A549 (cell line): ENCODE results near the gene ERCC2.

Experiments used
- CTCF ChIP-seq: fragments of >200 bp; sonication (Bioruptor Twin); formaldehyde crosslinking; IDR thresholded peaks from 3 replicates; pipeline ENCODE4 v1.5.1; 2016
- FOSL2 ChIP-seq, 2 experiments: fragments of 450-650 bp in 1 of 2; fragments of >200 bp in 1 of 2; sonication (Bioruptor Twin) in 1 of 2; formaldehyde crosslinking; IDR thresholded peaks; 2 replicates each; pipeline versions ENCODE4 v1.5.0 to v1.6.1; 2016 to 2020; ENCODE audit warnings: mild to moderate bottlenecking in 1 of 2, moderate library complexity in 1 of 2
- GATA3 ChIP-seq: IDR thresholded peaks from 2 replicates; pipeline ENCODE4 v1.6.1; 2012; ENCODE audit warnings: borderline replicate concordance
- JUN ChIP-seq, 2 experiments: fragments of >200 bp; sonication (Bioruptor Twin); formaldehyde crosslinking; IDR thresholded peaks; 2 replicates in 1 of 2; 3 replicates in 1 of 2; pipeline ENCODE4 v1.6.1; 2016 to 2017
- MAFK ChIP-seq: fragments of 450-650 bp; IDR thresholded peaks from 2 replicates; pipeline ENCODE4 v1.6.1; 2014; ENCODE audit not compliant: partially characterized antibody
- MAX ChIP-seq: IDR thresholded peaks from 2 replicates; pipeline ENCODE4 v1.6.1; 2012
- POLR2A ChIP-seq: IDR thresholded peaks from 2 replicates; pipeline ENCODE4 v1.6.1; 2012; ENCODE audit warnings: mild to moderate bottlenecking, low read length
- RAD21 ChIP-seq, 2 experiments: fragments of >200 bp in 1 of 2; sonication (Bioruptor Twin) in 1 of 2; formaldehyde crosslinking in 1 of 2; IDR thresholded peaks in 1 of 2; conservative IDR thresholded peaks in 1 of 2; 2 replicates in 1 of 2; 3 replicates in 1 of 2; pipeline ENCODE4 v1.6.1; 2012 to 2018; ENCODE audit warnings: inconsistent platforms in 1 of 2
- RCOR1 ChIP-seq: fragments of 150-350 bp; IDR thresholded peaks from 2 replicates; pipeline ENCODE4 v1.6.1; 2014; ENCODE audit warnings: antibody characterized with exemption, low read length, low read depth
- RFX5 ChIP-seq: fragments of 450-650 bp; IDR thresholded peaks from 2 replicates; pipeline ENCODE4 v1.7.1; 2014; ENCODE audit warnings: antibody characterized with exemption, mild to moderate bottlenecking, moderate library complexity

GRCh38 chr19:45401815-45402214 is 31.4 kb upstream of the ERCC2 start:
- TF ChIP-seq MAX, result no peak
- TF ChIP-seq CTCF, result no peak
- TF ChIP-seq FOSL2 (IDR thresholded peaks at IDR 0.05), result no peak
- no peak for TF ChIP-seq FOSL2 (CRISPR knock-in tag; IDR thresholded peaks at IDR 0.05)
- no peak for TF ChIP-seq RAD21 (conservative IDR thresholded peaks at IDR 0.05 in 1 of 2, IDR thresholded peaks at IDR 0.05 in 1 of 2)
- no peak for TF ChIP-seq RFX5
- no peak for TF ChIP-seq MAFK
- no peak for TF ChIP-seq JUN (IDR thresholded peaks at IDR 0.05)
- TF ChIP-seq POLR2A, result no peak
- TF ChIP-seq GATA3, result no peak
- no peak for TF ChIP-seq RCOR1
